Type B pancreatic cell (in vitro differentiated cells): ENCODE measurements around the gene TRIM25. TPM values are rescaled to one million over a fixed set of nuclear protein-coding genes. Genes with fewer than 3 reads are reported as not detected.

ENCODE experiments used
- DNase-seq: peaks from one replicate; pipeline ENCODE4 v3.0.0; 2021; ENCODE audit warnings: mixed read lengths; ENCODE audit not compliant: unreplicated experiment; ENCODE audit errors: extremely low spot score
- H3K27ac Mint-ChIP-seq: 2 replicates; pipeline ENCODE4 v1.8.0; 2021; ENCODE audit warnings: mild to moderate bottlenecking, mixed read lengths
- H3K27me3 Mint-ChIP-seq: 2 replicates; pipeline ENCODE4 v1.8.0; 2021; ENCODE audit warnings: mixed read lengths
- H3K36me3 Mint-ChIP-seq: 2 replicates; pipeline ENCODE4 v1.8.0; 2021; ENCODE audit warnings: mixed read lengths
- H3K4me1 Mint-ChIP-seq: one replicate; pipeline ENCODE4 v1.8.0; 2021; ENCODE audit warnings: mixed read lengths; ENCODE audit not compliant: unreplicated experiment
- H3K4me3 Mint-ChIP-seq: 2 replicates; pipeline ENCODE4 v1.8.0; 2021; ENCODE audit warnings: mild to moderate bottlenecking, mixed read lengths
- H3K9me3 Mint-ChIP-seq: 2 replicates; pipeline ENCODE4 v1.8.0; 2021; ENCODE audit warnings: mixed read lengths
- total RNA-seq: library from RNA; stranded (reverse); gene quantifications from 2 replicates; pipeline ENCODE4 v1.2.1, GENCODE V29; 2021; ENCODE audit warnings: low replicate concordance
- TF ChIP-seq, protein P1 (sequence below): fragments of 200-600 bp; sonication (generic); conservative IDR thresholded peaks from 2 replicates; pipeline ENCODE4 v1.5.0; 2021; ENCODE audit warnings: antibody characterized with exemption, mild to moderate bottlenecking

The TRIM25 gene
- total RNA-seq, 1 donor from 2014 or later, result 43.4 TPM

DNA sequence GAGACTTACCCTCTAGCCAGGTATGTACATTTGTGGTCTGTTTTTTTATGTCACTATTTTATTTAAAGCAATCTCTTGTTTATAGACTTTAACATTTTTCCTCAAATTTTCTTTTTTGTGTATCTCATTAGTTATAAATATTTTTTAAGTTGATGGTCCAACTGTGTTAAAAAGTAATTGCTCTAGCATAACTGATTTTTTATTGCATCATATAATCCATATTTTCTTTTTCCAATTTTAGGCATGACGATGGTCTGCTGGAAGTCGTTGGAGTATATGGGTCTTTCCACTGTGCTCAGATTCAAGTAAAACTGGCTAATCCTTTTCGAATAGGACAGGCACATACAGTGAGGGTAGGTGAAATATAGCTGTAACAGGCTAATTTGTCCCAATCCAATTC is 52.0 kb downstream of the TRIM25 start:
- Mint-ChIP-seq H3K9me3 (no peaks in the 10 kb centered on the region), H3K27me3 (no peaks in the 10 kb centered on the region), H3K27ac (no peak overlapping the region), H3K4me1 (no peaks in the 10 kb centered on the region), H3K36me3 (peaks cover 9% of the 10 kb centered on the region), H3K4me3 (no peak overlapping the region)
- no peak for DNase-seq
- TF ChIP-seq, protein P1, sequence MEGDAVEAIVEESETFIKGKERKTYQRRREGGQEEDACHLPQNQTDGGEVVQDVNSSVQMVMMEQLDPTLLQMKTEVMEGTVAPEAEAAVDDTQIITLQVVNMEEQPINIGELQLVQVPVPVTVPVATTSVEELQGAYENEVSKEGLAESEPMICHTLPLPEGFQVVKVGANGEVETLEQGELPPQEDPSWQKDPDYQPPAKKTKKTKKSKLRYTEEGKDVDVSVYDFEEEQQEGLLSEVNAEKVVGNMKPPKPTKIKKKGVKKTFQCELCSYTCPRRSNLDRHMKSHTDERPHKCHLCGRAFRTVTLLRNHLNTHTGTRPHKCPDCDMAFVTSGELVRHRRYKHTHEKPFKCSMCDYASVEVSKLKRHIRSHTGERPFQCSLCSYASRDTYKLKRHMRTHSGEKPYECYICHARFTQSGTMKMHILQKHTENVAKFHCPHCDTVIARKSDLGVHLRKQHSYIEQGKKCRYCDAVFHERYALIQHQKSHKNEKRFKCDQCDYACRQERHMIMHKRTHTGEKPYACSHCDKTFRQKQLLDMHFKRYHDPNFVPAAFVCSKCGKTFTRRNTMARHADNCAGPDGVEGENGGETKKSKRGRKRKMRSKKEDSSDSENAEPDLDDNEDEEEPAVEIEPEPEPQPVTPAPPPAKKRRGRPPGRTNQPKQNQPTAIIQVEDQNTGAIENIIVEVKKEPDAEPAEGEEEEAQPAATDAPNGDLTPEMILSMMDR, result no peak

DNA sequence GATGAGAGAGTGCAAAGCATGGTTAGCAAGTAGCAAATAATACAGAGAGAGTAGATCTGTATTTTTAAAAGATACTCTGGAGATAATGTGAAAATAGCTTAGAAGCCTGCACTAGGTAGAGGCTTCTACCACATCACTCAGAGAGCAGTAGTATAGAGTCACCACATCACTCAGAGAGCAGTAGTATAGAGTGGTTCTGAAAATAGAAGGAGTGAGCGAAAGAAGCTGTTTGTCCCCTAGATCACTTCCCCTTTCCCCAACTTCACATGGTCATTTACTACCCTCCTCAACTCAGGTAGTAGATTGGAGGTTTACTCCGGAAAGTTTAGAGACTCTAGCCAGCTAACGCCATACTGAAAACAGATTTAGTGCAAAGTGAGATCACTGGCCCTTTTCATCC is 62.8 kb downstream of the TRIM25 start:
- Mint-ChIP-seq H3K27me3 (no peaks in the 10 kb centered on the region), H3K27ac (no peak overlapping the region), H3K4me1 (no peaks in the 10 kb centered on the region), H3K36me3 (peaks cover 22% of the 10 kb centered on the region), H3K9me3 (no peaks in the 10 kb centered on the region), H3K4me3 (no peak overlapping the region)
- TF ChIP-seq, protein P1, result no peak
- no peak for DNase-seq

DNA sequence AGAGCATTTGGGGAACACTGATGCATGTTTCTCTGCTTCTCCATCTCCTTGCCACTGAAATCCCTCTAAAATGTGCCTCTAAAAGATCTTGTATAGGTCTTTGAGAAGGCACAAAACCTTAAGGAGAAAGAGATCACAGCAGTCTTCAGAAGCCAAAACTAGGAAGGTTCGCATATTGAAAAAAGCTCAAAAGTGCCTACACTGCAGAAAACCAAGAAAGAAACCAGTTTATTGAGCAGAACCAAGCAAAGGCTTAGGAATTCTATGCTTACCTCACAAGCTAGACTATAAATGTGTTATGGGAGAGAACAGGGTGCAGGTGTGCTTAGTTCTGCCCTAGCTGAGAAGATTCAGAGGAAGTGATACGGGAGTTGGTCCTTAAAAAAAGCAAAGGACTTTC is 63.3 kb downstream of the TRIM25 start:
- TF ChIP-seq, protein P1, result no peak
- H3K27me3 Mint-ChIP-seq, result no peaks in the 10 kb centered on the region
- H3K9me3 Mint-ChIP-seq, result no peaks in the 10 kb centered on the region
- H3K27ac Mint-ChIP-seq, result no peak overlapping the region
- no peaks in the 10 kb centered on the region for H3K4me1 Mint-ChIP-seq
- H3K4me3 Mint-ChIP-seq, result no peak overlapping the region
- no peak for DNase-seq
- H3K36me3 Mint-ChIP-seq, result peaks cover 23% of the 10 kb centered on the region

DNA sequence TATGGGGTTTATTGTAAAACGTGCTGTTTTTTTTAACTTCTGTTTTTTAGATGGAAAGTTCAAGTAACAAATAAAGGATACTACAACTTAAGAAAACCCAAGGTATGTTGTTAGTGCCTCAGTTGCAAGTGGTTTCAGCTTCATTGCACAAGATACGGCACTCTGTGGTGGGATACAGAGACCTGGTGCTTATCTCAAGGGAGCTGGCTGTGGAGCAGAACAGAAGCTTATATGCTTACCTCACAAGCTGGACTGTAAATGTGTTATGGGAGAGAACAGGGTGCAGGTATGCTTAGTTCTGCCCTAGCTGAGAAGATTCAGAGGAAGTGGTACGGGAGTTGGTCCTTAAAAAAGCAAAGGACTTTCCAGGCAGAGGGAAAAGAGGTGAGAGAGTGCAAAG is 64.7 kb downstream of the TRIM25 start:
- TF ChIP-seq, protein P1, result no peak
- DNase-seq, result no peak
- H3K4me1 Mint-ChIP-seq, result no peaks in the 10 kb centered on the region
- no peaks in the 10 kb centered on the region for H3K9me3 Mint-ChIP-seq
- no peak overlapping the region for H3K4me3 Mint-ChIP-seq
- no peak overlapping the region for H3K27ac Mint-ChIP-seq
- H3K27me3 Mint-ChIP-seq, result no peaks in the 10 kb centered on the region
- peaks cover 23% of the 10 kb centered on the region for H3K36me3 Mint-ChIP-seq

DNA sequence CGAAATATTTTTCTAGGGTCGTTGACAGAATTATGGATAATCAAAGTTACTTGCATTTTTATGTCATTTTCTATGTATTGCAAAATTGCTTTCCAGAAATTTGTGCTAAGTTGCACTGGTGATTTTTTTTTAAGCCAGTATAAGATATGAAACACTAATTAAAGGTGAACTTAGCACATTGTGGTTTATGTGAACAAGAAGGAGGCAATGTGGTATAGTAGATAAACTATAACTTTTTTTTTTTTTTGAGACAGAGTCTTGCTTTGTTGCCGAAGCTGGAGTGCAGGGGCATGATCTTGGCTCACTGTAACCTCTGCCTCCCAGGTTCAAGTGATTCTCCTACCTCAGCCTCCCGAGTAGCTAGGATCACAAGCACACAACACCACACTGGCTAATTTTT is 66.7 kb downstream of the TRIM25 start:
- Mint-ChIP-seq H3K4me1 (no peaks in the 10 kb centered on the region), H3K27ac (no peak overlapping the region), H3K36me3 (peaks cover 19% of the 10 kb centered on the region), H3K27me3 (no peaks in the 10 kb centered on the region), H3K4me3 (no peak overlapping the region), H3K9me3 (no peaks in the 10 kb centered on the region)
- TF ChIP-seq, protein P1, result no peak
- no peak for DNase-seq

DNA sequence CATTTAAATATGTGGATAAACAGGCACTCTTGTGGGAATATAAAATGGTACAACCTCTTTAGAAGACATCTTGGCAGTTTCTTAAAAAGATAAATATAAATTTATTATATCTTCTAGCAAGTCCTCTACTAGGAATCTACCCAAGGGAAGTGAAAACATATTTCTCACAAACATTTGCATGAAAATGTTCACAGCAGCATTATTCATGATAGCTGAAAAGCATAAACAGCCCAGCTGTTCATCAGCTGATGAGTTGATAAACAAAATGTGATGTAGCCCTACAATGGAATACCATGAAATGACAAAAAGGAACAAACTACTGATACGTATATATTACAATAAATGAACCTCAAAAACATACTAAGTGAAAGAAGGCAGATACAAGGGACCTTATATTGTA is 67.9 kb downstream of the TRIM25 start:
- peaks cover 12% of the 10 kb centered on the region for H3K36me3 Mint-ChIP-seq
- TF ChIP-seq, protein P1, result no peak
- no peak overlapping the region for H3K27ac Mint-ChIP-seq

More for the DNA sequence above, 67.9 kb downstream of the TRIM25 start:
- Mint-ChIP-seq H3K4me1 (no peaks in the 10 kb centered on the region), H3K9me3 (no peaks in the 10 kb centered on the region), H3K27me3 (no peaks in the 10 kb centered on the region), H3K4me3 (no peak overlapping the region)
- DNase-seq, result no peak
